ENCODE results near the gene CD82.

CD82 gene

GRCh38 chr11:44628730-44629700 lies 63.6 kb downstream of the CD82 start:
- ChIA-PET CTCF (interaction anchor here (0.8 to 26.6 kb wide), 9 partner anchors 8 to 299 kb away, joined by 3 to 995 read pairs (median 15); partner anchors contain the start of gene CD82), POLR2A (no interaction called here)
- DNase-seq (ENCODE audit: low read depth, low spot score): no peak
- no peak for TF ChIP-seq CTCF (IDR thresholded peaks at IDR 0.05; ENCODE audit: insufficient read depth, low read length, missing control alignments)
- no peak overlapping the region for H3K4me3 ChIP-seq (ENCODE audit: low read depth, low read length)

- H3K4me3 ChIP-seq (ENCODE audit: low read depth, low read length): no peak overlapping the region
- POLR2A ChIA-PET: no interaction called here
- CTCF ChIA-PET: interaction anchor here (0.8 to 26.6 kb wide), 10 partner anchors 9 to 298 kb away, joined by 3 to 995 read pairs (median 10); partner anchors contain the start of gene CD82
- TF ChIP-seq CTCF (IDR thresholded peaks at IDR 0.05; ENCODE audit: insufficient read depth, low read length, missing control alignments): no peak
- no peak for DNase-seq (ENCODE audit: low read depth, low spot score)
Observed at GRCh38 chr11:44629732-44630345, 64.4 kb downstream of the CD82 start.

GRCh38 chr11:44630511-44631210 lies 65.2 kb downstream of the CD82 start:
- CTCF ChIA-PET: interaction anchor here (0.9 to 26.6 kb wide), 5 partner anchors 9 to 297 kb away, joined by 3 to 659 read pairs (median 5); no protein-coding TSS in a partner anchor

GRCh38 chr11:44631831-44632230 lies 66.4 kb downstream of the CD82 start:
- POLR2A ChIA-PET: no interaction called here
- TF ChIP-seq CTCF (IDR thresholded peaks at IDR 0.05; ENCODE audit: insufficient read depth, low read length, missing control alignments): no peak
- CTCF ChIA-PET: interaction anchor here (0.7 to 26.6 kb wide), 8 partner anchors 8 to 294 kb away, joined by 3 to 659 read pairs (median 4); no protein-coding TSS in a partner anchor
- H3K4me3 ChIP-seq (ENCODE audit: low read depth, low read length): no peak overlapping the region
- DNase-seq (ENCODE audit: low read depth, low spot score): no peak

More at GRCh38 chr11:44630511-44631210, 65.2 kb downstream of the CD82 start:
- TF ChIP-seq CTCF (IDR thresholded peaks at IDR 0.05; ENCODE audit: insufficient read depth, low read length, missing control alignments): no peak
- POLR2A ChIA-PET: no interaction called here
- DNase-seq (ENCODE audit: low read depth, low spot score): no peak
- H3K4me3 ChIP-seq (ENCODE audit: low read depth, low read length): no peak overlapping the region

GRCh38 chr11:44632466-44633123 lies 67.1 kb downstream of the CD82 start:
- TF ChIP-seq CTCF (IDR thresholded peaks at IDR 0.05; ENCODE audit: insufficient read depth, low read length, missing control alignments): peak; percentile 38
- no peak for DNase-seq (ENCODE audit: low read depth, low spot score)
- ChIA-PET POLR2A (no interaction called here), CTCF (interaction anchor here (0.7 to 26.6 kb wide), 8 partner anchors 9 to 294 kb away, joined by 3 to 659 read pairs (median 4); no protein-coding TSS in a partner anchor)
- no peak overlapping the region for H3K4me3 ChIP-seq (ENCODE audit: low read depth, low read length)
